MCF 10A (cell line): Measurements from ENCODE around the gene DDA1. TPM values are rescaled to one million over a fixed set of nuclear protein-coding genes. Genes with fewer than 3 reads are reported as not detected.

Experiments
- Bru-seq: library from RNA; stranded (reverse); fragments of 400-500 nt; gene quantifications from one replicate; lab custom pipeline; 2021; lab: Mats Ljungman, UMichigan
- BruChase-seq, 2 experiments: library from RNA; stranded (reverse); fragments of 400-500 nt; gene quantifications; one replicate each; lab custom pipeline; 2021; lab: Mats Ljungman, UMichigan
- BruUV-seq: library from RNA; stranded (reverse); fragments of 400-500 nt; replicated peaks from 2 replicates; lab custom pipeline; 2021; lab: Mats Ljungman, UMichigan
- CTCF ChIA-PET: fragments of 300-600 bp; sonication (Branson Sonifier 250); formaldehyde crosslinking; extraction: SDS; loops from one replicate; lab custom pipeline; 2021; ENCODE audit warnings: antibody characterized with exemption, inconsistent platforms; lab: Yijun Ruan, JAX
- POLR2A ChIA-PET: fragments of 300-600, 350-650 bp; sonication (Branson Sonifier 250); formaldehyde crosslinking; extraction: SDS; loops from one replicate; lab custom pipeline; 2020; ENCODE audit warnings: antibody characterized with exemption, inconsistent platforms; lab: Yijun Ruan, JAX
- DNase-seq: peaks from one replicate; pipeline ENCODE4 v3.0.0-alpha.2; 2018; ENCODE audit not compliant: unreplicated experiment
- H3K27ac Mint-ChIP-seq: one replicate; pipeline ENCODE4 v1.8.0; 2022; ENCODE audit warnings: mild to moderate bottlenecking, low read depth, mixed read lengths; ENCODE audit not compliant: unreplicated experiment
- H3K27me3 Mint-ChIP-seq: one replicate; pipeline ENCODE4 v1.8.0; 2022; ENCODE audit warnings: mixed read lengths; ENCODE audit not compliant: insufficient read depth, unreplicated experiment
- H3K36me3 Mint-ChIP-seq: one replicate; pipeline ENCODE4 v1.8.0; 2022; ENCODE audit warnings: mild to moderate bottlenecking, moderate library complexity, mixed read lengths; ENCODE audit not compliant: insufficient read depth, unreplicated experiment
- H3K4me1 Mint-ChIP-seq: one replicate; pipeline ENCODE4 v1.8.0; 2022; ENCODE audit warnings: mixed read lengths; ENCODE audit not compliant: insufficient read depth, unreplicated experiment
- H3K4me3 Mint-ChIP-seq: one replicate; pipeline ENCODE4 v1.8.0; 2022; ENCODE audit warnings: mild to moderate bottlenecking, moderate library complexity, mixed read lengths; ENCODE audit not compliant: unreplicated experiment
- H3K9me3 Mint-ChIP-seq: one replicate; pipeline ENCODE4 v1.8.0; 2022; ENCODE audit warnings: mixed read lengths; ENCODE audit not compliant: unreplicated experiment
- intact Hi-C: fragments of 100-400 bp; cut with micrococcal nuclease; formaldehyde crosslinking; loops from 2 replicates; pipeline ENCODE4 v1.14.1; 2022
- long read RNA-seq: library from polyadenylated mRNA; stranded (forward); transcript quantifications from one replicate; pipeline ENCODE4 v2.0.0, GENCODE V29; 2022
- total RNA-seq: library from RNA; stranded (reverse); gene quantifications from 2 replicates; pipeline ENCODE4 v1.2.3, GENCODE V29; 2022
- TF ChIP-seq, protein P1 (sequence below): fragments of 200-600 bp; IDR thresholded peaks from one replicate; pipeline ENCODE4 v1.8.0; 2022; ENCODE audit warnings: antibody characterized with exemption, mild to moderate bottlenecking; ENCODE audit not compliant: unreplicated experiment

The DDA1 gene
- 57.4 and 60.4 TPM in 2 replicates for total RNA-seq
- Bru-seq, nascent RNA = percentile 66 among the genes with signal in this experiment
- BruChase-seq, experiment 1, labeled RNA remaining after a 6-hour chase = percentile 90 among the genes with signal in this experiment
- percentile 80 among the genes with signal in this experiment for BruChase-seq, experiment 2, labeled RNA remaining after a 2-hour chase
- long read RNA-seq, full-length matches to known transcripts = 115 of 139 reads
- long read RNA-seq, partial matches to known transcripts = 14 of 139 reads
- long read RNA-seq, other reads (novel, unspliced or antisense) = 10 of 139 reads

DNA sequence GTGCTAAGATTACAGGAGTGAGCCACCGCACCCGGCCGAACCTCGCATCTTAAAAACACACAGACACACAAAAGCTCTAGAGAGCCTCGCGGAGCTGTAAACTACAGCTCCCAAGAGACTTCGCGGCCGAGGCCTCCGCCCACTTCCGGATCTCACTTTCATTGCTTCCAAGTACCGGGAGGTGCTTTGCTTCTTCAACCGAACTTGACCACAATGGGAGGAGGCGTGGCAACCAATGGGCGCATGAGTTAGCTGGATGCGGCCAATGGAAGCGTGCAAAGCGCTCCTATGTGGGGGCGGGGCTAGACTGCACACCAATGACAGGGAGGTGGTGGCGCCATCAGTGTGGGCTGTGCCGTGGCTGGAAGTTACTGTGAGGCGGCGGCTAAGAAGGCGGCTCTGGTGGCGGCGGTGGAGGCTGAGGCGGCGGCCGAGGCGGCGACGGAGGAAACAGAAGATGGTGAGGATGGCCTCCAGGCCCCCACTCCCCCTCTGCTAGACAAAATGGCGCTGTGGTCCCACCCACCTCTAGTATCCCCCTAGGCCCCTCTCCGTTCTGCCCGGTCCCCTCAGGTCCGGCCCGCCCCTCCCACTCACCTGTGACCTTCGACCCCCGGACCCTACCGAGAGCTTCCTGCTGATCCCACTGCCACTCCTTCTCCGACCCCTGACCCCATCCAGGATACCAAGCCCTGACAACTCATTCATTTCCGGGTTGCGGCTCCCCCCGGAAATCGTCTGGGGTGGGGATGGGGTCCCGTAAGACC lies at the start of gene DDA1:
DDA1 (plus strand) TSS at position 366 of the 767 bp plus-strand sequence; CDS start at position 458, 92 bp downstream.
- peak; percentile 100 for DNase-seq
- TF ChIP-seq, protein P1, sequence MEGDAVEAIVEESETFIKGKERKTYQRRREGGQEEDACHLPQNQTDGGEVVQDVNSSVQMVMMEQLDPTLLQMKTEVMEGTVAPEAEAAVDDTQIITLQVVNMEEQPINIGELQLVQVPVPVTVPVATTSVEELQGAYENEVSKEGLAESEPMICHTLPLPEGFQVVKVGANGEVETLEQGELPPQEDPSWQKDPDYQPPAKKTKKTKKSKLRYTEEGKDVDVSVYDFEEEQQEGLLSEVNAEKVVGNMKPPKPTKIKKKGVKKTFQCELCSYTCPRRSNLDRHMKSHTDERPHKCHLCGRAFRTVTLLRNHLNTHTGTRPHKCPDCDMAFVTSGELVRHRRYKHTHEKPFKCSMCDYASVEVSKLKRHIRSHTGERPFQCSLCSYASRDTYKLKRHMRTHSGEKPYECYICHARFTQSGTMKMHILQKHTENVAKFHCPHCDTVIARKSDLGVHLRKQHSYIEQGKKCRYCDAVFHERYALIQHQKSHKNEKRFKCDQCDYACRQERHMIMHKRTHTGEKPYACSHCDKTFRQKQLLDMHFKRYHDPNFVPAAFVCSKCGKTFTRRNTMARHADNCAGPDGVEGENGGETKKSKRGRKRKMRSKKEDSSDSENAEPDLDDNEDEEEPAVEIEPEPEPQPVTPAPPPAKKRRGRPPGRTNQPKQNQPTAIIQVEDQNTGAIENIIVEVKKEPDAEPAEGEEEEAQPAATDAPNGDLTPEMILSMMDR = no peak
- Mint-ChIP-seq H3K27me3 (no peaks in the 10 kb centered on the region), H3K27ac (peak within 1 kb of the TSS; percentile 73), H3K4me3 (peak within 1 kb of the TSS; percentile 88), H3K36me3 (peaks cover 27% of the 10 kb centered on the region), H3K4me1 (peaks cover 38% of the 10 kb centered on the region), H3K9me3 (no peaks in the 10 kb centered on the region)
- intact Hi-C loops = loop anchor here (1.0 kb wide), 1 partner anchor 8 kb away; no protein-coding TSS in a partner anchor
- ChIA-PET CTCF (interaction anchor here (0.6 to 2.0 kb wide), 7 partner anchors 12 to 545 kb away, joined by 3 to 8 read pairs (median 3); no protein-coding TSS in a partner anchor), POLR2A (interaction anchor here (0.6 to 10.5 kb wide), 23 partner anchors 8 to 634 kb away, joined by 3 to 152 read pairs (median 4); partner anchors contain the start of genes ANO8, BABAM1, GTPBP3 and USE1)
- BruUV-seq = TSS peak; percentile 55

DNA sequence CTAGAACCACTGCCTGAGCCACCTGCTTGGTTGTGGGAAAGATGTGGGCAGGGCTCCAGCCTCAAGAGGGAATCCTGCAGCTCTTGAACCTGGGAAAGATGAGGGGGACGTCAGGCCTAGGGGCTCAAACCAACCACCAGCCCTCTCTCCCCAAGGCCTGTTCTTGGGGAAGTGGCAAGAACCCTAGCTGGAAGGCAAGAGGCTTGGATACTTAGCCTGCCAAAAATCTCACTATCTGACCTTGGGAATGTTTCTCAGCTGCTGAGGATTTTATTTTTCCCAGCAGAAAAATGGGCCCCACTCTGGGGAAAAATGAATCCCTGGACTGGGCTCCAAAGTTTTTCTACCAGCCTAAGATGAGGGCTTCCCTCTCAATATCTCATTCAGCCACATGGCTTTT lies 49.4 kb upstream of the DDA1 start:
- peaks cover 1% of the 10 kb centered on the region for H3K36me3 Mint-ChIP-seq
- no peaks in the 10 kb centered on the region for H3K9me3 Mint-ChIP-seq
- CTCF ChIA-PET = interaction anchor here (0.6 to 5.7 kb wide), 15 partner anchors 10 to 930 kb away, joined by 3 to 56 read pairs (median 3); partner anchors contain the start of gene ANKLE1
- intact Hi-C loops = no loop called here
- H3K4me1 Mint-ChIP-seq = peaks cover 12% of the 10 kb centered on the region
- TF ChIP-seq, protein P1 = no peak
- no peak overlapping the region for H3K27ac Mint-ChIP-seq
- DNase-seq = no peak
- POLR2A ChIA-PET = interaction anchor here (0.6 to 1.6 kb wide), 6 partner anchors 11 to 673 kb away, joined by 3 to 5 read pairs (median 3); partner anchors contain the start of genes ABHD8 and CCDC124
- H3K27me3 Mint-ChIP-seq = no peaks in the 10 kb centered on the region
- BruUV-seq = no TSS peak
- H3K4me3 Mint-ChIP-seq = no peak overlapping the region

DNA sequence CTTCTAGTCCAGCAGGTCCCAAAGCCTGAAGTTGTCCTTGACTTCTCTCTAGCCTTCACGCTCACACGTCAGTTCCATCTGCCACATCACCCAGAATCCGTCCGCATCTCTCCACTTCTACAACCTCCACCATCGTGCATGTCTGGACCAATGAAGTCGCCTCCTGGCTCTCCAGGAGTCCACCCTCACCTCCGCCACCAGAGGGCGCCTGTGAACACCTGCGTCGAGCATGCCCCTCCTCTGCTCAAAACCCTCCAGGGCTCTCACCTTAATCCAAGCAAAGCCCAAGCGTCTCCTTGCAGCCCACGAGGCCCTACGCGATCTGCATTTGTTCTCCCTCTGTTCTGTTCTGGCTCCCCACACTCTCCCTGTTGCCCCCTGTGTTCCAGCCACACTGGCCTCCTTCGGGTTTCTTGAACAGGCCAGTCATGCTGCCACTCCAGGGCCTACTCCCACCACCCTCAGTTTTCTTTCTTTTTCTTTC lies 48.5 kb upstream of the DDA1 start:
- Mint-ChIP-seq H3K9me3 (no peaks in the 10 kb centered on the region), H3K27me3 (no peaks in the 10 kb centered on the region), H3K27ac (no peak overlapping the region), H3K36me3 (no peaks in the 10 kb centered on the region), H3K4me1 (peaks cover 6% of the 10 kb centered on the region), H3K4me3 (no peak overlapping the region)
- CTCF ChIA-PET = interaction anchor here (0.6 to 5.7 kb wide), 15 partner anchors 11 to 931 kb away, joined by 3 to 56 read pairs (median 3); partner anchors contain the start of gene ANKLE1
- TF ChIP-seq, protein P1 = peak; percentile 91
- peak; percentile 93 for DNase-seq
- POLR2A ChIA-PET = interaction anchor here (0.7 to 1.6 kb wide), 5 partner anchors 11 to 184 kb away, joined by 3 to 5 read pairs (median 3); partner anchors contain the start of gene ABHD8
- no TSS peak for BruUV-seq
- intact Hi-C loops = no loop called here
